ENCODE measurements around the gene ABCD1. TPM values are rescaled to one million over a fixed set of nuclear protein-coding genes. Genes with fewer than 3 reads are reported as not detected.
A peak's percentile ranks its signal among the peaks of the same experiment; 100 is the strongest.
"Not testable (repeated sequence)": the region's sequence is repeated elsewhere in the genome, so short reads cannot be mapped to it uniquely, and the experiment has no call there.

The ABCD1 gene
- polyA plus RNA-seq, 3 donors = 5.6 to 22.5 (median 5.8) TPM

GRCh38 chrX:153699784-153700371 is 24.8 kb upstream of the ABCD1 start:
- H3K4me3 ChIP-seq (replicated peaks in 1 of 3; ENCODE audit: low read depth in 2 of 3, low read length in 3 of 3); H3K27ac ChIP-seq (ENCODE audit: low read depth in 1 of 2, low read length in 2 of 2); H3K27me3 Mint-ChIP-seq (ENCODE audit: low read depth in 3 of 3); H3K9ac ChIP-seq (ENCODE audit: insufficient read depth, low read length, poor library complexity, severe bottlenecking); H3K27me3 ChIP-seq (ENCODE audit: control insufficient read depth in 2 of 2, insufficient read depth in 2 of 2, low read length in 2 of 2); H2AFZ ChIP-seq (ENCODE audit: insufficient read depth, low read depth, low read length, poor library complexity, severe bottlenecking); H3K4me1 Mint-ChIP-seq; H3K4me2 ChIP-seq (replicated peaks; ENCODE audit: extremely low read depth, low read length, poor library complexity, severe bottlenecking); DNase-seq; H3K9me3 Mint-ChIP-seq; H3K9me3 ChIP-seq (replicated peaks in 1 of 2; ENCODE audit: control insufficient read depth in 1 of 2, insufficient read depth in 1 of 2, low read length in 2 of 2); H3K4me1 ChIP-seq (ENCODE audit: control insufficient read depth in 1 of 2, insufficient read depth in 2 of 2, low read length in 2 of 2); H3K27ac Mint-ChIP-seq; H3K4me3 Mint-ChIP-seq; H3K79me2 ChIP-seq (ENCODE audit: insufficient read depth, low read length); intact Hi-C loops (cut with micrococcal nuclease): not testable (repeated sequence)
- peaks cover 57 to 64% of the 10 kb centered on the region in 2 donors for H3K36me3 ChIP-seq (replicated peaks in 1 of 2; ENCODE audit: control insufficient read depth in 1 of 2, insufficient read depth in 2 of 2, low read length in 2 of 2)
- H4K20me1 ChIP-seq (ENCODE audit: insufficient read depth, low read length) = peaks cover 32% of the 10 kb centered on the region
- WGBS (ENCODE audit: insufficient coverage) = 96% methylated on average over 10 of the region's 18 CpGs
- H3K36me3 Mint-ChIP-seq = peaks cover 46 to 75% of the 10 kb centered on the region in 2 donors

GRCh38 chrX:153700376-153700945 is 24.2 kb upstream of the ABCD1 start:
- Histone ChIP-seq H2AFZ (ENCODE audit: insufficient read depth, low read depth, low read length, poor library complexity, severe bottlenecking) (no peak overlapping the region), H3K9ac (ENCODE audit: insufficient read depth, low read length, poor library complexity, severe bottlenecking) (no peak overlapping the region), H3K79me2 (ENCODE audit: insufficient read depth, low read length) (no peaks in the 10 kb centered on the region), H3K36me3 (replicated peaks in 1 of 2; ENCODE audit: control insufficient read depth in 1 of 2, insufficient read depth in 2 of 2, low read length in 2 of 2) (peaks cover 57 to 70% of the 10 kb centered on the region in 2 donors), H4K20me1 (ENCODE audit: insufficient read depth, low read length) (peaks cover 32% of the 10 kb centered on the region), H3K27me3 (ENCODE audit: control insufficient read depth in 2 of 2, insufficient read depth in 2 of 2, low read length in 2 of 2) (no peaks in the 10 kb centered on the region), H3K4me2 (replicated peaks; ENCODE audit: extremely low read depth, low read length, poor library complexity, severe bottlenecking) (no peak overlapping the region), H3K27ac (ENCODE audit: low read depth in 1 of 2, low read length in 2 of 2) (no peak overlapping the region), H3K4me3 (replicated peaks in 1 of 3; ENCODE audit: low read depth in 2 of 3, low read length in 3 of 3) (no peak overlapping the region), H3K9me3 (replicated peaks in 1 of 2; ENCODE audit: control insufficient read depth in 1 of 2, insufficient read depth in 1 of 2, low read length in 2 of 2) (no peaks in the 10 kb centered on the region), H3K4me1 (ENCODE audit: control insufficient read depth in 1 of 2, insufficient read depth in 2 of 2, low read length in 2 of 2) (no peaks in the 10 kb centered on the region)
- TF ChIP-seq CTCF (IDR thresholded peaks at IDR 0.05) = no peak
- peaks cover 0 to 14% (median 0%) of the 10 kb centered on the region in 3 donors for H3K27me3 Mint-ChIP-seq (ENCODE audit: low read depth in 3 of 3)
- no peak for DNase-seq
- H3K4me3 Mint-ChIP-seq = no peak overlapping the region
- peaks cover 51 to 80% of the 10 kb centered on the region in 2 donors for H3K36me3 Mint-ChIP-seq
- H3K9me3 Mint-ChIP-seq = peaks cover 0 to 3% (median 0%) of the 10 kb centered on the region in 7 donors
- WGBS (ENCODE audit: insufficient coverage) = 87% methylated on average over 3 of the region's 15 CpGs
- intact Hi-C loops (cut with micrococcal nuclease) = no loop called here
- no peaks in the 10 kb centered on the region for H3K4me1 Mint-ChIP-seq
- H3K27ac Mint-ChIP-seq = peak overlapping the region in 1 of 7 donors; percentile 1

All from CD14-positive monocyte (primary cell).